ENCODE results near the gene RAPGEF5.

DNA sequence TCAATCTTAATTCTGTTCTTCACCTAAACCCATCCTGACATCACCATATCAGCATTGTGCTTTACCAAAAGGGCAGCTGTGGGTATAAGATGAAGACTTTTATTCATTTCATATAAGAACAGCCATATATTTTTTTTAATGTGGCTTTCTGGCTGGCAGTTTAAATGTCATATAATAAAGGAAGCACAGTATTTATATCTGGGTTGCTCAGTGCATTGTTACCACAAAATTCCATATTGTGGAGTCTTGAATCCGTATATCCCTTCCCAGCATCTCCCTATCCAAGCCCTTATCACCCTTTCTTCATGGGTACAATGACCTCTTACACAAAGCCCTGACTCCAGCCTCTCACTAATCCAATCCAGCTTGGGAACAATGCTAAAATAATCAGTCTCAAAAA lies 125.8 kb downstream of the RAPGEF5 start:
- TF ChIP-seq CTCF (IDR thresholded peaks at IDR 0.05) (no peak), ZFX (IDR thresholded peaks at IDR 0.05; ENCODE audit: borderline replicate concordance) (no peak)

All from 22Rv1 (cell line).